GM12878 (cell line): ENCODE results near the gene CCDC39. TPM values are rescaled to one million over a fixed set of nuclear protein-coding genes. Genes with fewer than 3 reads are reported as not detected.

Source experiments
- ATAC-seq: fragments of 200-7000 bp; cut with Tn5 transposase; 3 replicates; pipeline ENCODE4 v1.9.1; 2020; ENCODE audit warnings: mild to moderate bottlenecking, moderate library complexity
- BruUV-seq: library from RNA; stranded (reverse); fragments of 400-500 nt; replicated peaks from 2 replicates; lab custom pipeline; 2021; lab: Mats Ljungman, UMichigan
- CTCF ChIA-PET: fragments of 300-600 bp; sonication (Branson Sonifier 250); formaldehyde crosslinking; extraction: SDS; loops from one replicate; lab custom pipeline; 2021; ENCODE audit warnings: inconsistent platforms; lab: Yijun Ruan, JAX
- POLR2A ChIA-PET: fragments of 350-600 bp; formaldehyde crosslinking; extraction: SDS; loops from one replicate; lab custom pipeline; 2021; ENCODE audit warnings: inconsistent platforms; lab: Charles Lee
- RAD21 ChIA-PET: fragments of 300-600 bp; sonication (Branson Sonifier 250); formaldehyde crosslinking; loops from one replicate; lab custom pipeline; 2023; ENCODE audit warnings: antibody characterized with exemption; ENCODE audit not compliant: unreplicated experiment; lab: Charles Lee
- SMC1A ChIA-PET: fragments of 300-600 bp; sonication (Branson Sonifier 250); formaldehyde crosslinking; loops from one replicate; lab custom pipeline; 2023; ENCODE audit not compliant: unreplicated experiment, uncharacterized antibody; lab: Charles Lee
- DNase-seq: peaks from one replicate; pipeline ENCODE4 v3.0.0-alpha.2; 2011; ENCODE audit warnings: low read depth, low spot score
- FAIRE-seq: peaks from 3 replicates; lab custom pipeline; 2011; peaks lifted over from hg19 to GRCh38; lab: Jason Lieb, UNC
- H2AFZ ChIP-seq: 2 replicates; pipeline ENCODE4 v1.6.0; 2011; ENCODE audit warnings: low read depth, low read length, control low read depth; ENCODE audit not compliant: control insufficient read depth
- H3K27ac ChIP-seq: 2 replicates; pipeline ENCODE4 v1.5.1; 2011; ENCODE audit warnings: control low read depth; ENCODE audit not compliant: control insufficient read depth, insufficient read depth
- H3K27me3 ChIP-seq, 2 experiments: replicated peaks in 1 of 2; 2 replicates each; pipeline versions ENCODE4 v1.6.0 to v1.6.1; 2011; ENCODE audit warnings: low read length in 1 of 2; ENCODE audit not compliant: control insufficient read depth in 2 of 2, insufficient read depth in 2 of 2
- H3K36me3 ChIP-seq, 2 experiments: 2 replicates each; pipeline ENCODE4 v1.5.1; 2011; ENCODE audit warnings: low read length in 1 of 2; ENCODE audit not compliant: control insufficient read depth in 2 of 2, insufficient read depth in 2 of 2
- H3K4me1 ChIP-seq: 2 replicates; pipeline ENCODE4 v1.6.1; 2011; ENCODE audit warnings: mild to moderate bottlenecking, low read length, moderate library complexity, mixed read lengths; ENCODE audit not compliant: control insufficient read depth, insufficient read depth
- H3K4me2 ChIP-seq: 2 replicates; pipeline ENCODE4 v1.6.0; 2011; ENCODE audit warnings: control low read depth; ENCODE audit not compliant: control insufficient read depth, insufficient read depth
- H3K4me3 ChIP-seq: fragments of 200-600 bp; sonication (generic); 2 replicates; pipeline ENCODE4 v1.5.1; 2016
- H3K79me2 ChIP-seq: 2 replicates; pipeline ENCODE4 v1.6.0; 2011; ENCODE audit warnings: low read length; ENCODE audit not compliant: control insufficient read depth, insufficient read depth
- H3K9ac ChIP-seq: 2 replicates; pipeline ENCODE4 v1.8.0; 2011; ENCODE audit warnings: low read length, control low read depth, mixed read lengths; ENCODE audit not compliant: control insufficient read depth, insufficient read depth
- H3K9me3 ChIP-seq: replicated peaks from 3 replicates; pipeline ENCODE4 v1.5.1; 2011; ENCODE audit warnings: mild to moderate bottlenecking, low read length; ENCODE audit not compliant: control insufficient read depth, insufficient read depth
- H4K20me1 ChIP-seq: 2 replicates; pipeline ENCODE4 v1.6.0; 2011; ENCODE audit not compliant: control insufficient read depth, insufficient read depth
- GABPA ChIP-seq: IDR thresholded peaks from 2 replicates; pipeline ENCODE4 v1.6.1; 2014; ENCODE audit warnings: antibody characterized with exemption, low read depth, mild to moderate bottlenecking, inconsistent platforms
- HDAC2 ChIP-seq: fragments of 200-600 bp; sonication (generic); IDR thresholded peaks from 2 replicates; pipeline ENCODE4 v1.6.1; 2017
- IKZF2 ChIP-seq, 2 experiments: fragments of 450-650 bp; IDR thresholded peaks; 2 replicates each; pipeline ENCODE4 v1.6.1; 2017; ENCODE audit warnings: mild to moderate bottlenecking in 2 of 2, moderate library complexity in 2 of 2
- IRF4 ChIP-seq: IDR thresholded peaks from 2 replicates; pipeline ENCODE4 v1.6.1; 2011; ENCODE audit warnings: low read depth, low read length
- JUNB ChIP-seq: IDR thresholded peaks from 2 replicates; pipeline ENCODE4 v1.6.1; 2016; ENCODE audit warnings: antibody characterized with exemption, mild to moderate bottlenecking
- KDM1A ChIP-seq: fragments of 200-600 bp; sonication (generic); IDR thresholded peaks from 2 replicates; pipeline ENCODE4 v1.6.1; 2016; ENCODE audit warnings: borderline replicate concordance
- MTA3 ChIP-seq: IDR thresholded peaks from 2 replicates; pipeline ENCODE4 v1.6.1; 2012; ENCODE audit warnings: low read length, inconsistent platforms, borderline replicate concordance
- MYC ChIP-seq: IDR thresholded peaks from 2 replicates; pipeline ENCODE4 v1.6.1; 2011; ENCODE audit warnings: mild to moderate bottlenecking, low read length, moderate library complexity, inconsistent platforms; ENCODE audit not compliant: insufficient read depth, insufficient replicate concordance, insufficient read length, severe bottlenecking
- PAX8 ChIP-seq: fragments of 450-650 bp; IDR thresholded peaks from 2 replicates; pipeline ENCODE4 v1.6.1; 2017; ENCODE audit warnings: mild to moderate bottlenecking, moderate library complexity
- RCOR1 ChIP-seq: conservative IDR thresholded peaks from 2 replicates; pipeline ENCODE4 v1.6.1; 2012; ENCODE audit warnings: low read depth, low read length, improper control_type of control experiment
- SMAD1 ChIP-seq: fragments of 450-650 bp; IDR thresholded peaks from 2 replicates; pipeline ENCODE4 v1.6.1; 2018; ENCODE audit warnings: mild to moderate bottlenecking, low read depth; ENCODE audit not compliant: partially characterized antibody
- SUPT20H ChIP-seq: IDR thresholded peaks from 2 replicates; pipeline ENCODE4 v1.6.1; 2011; ENCODE audit warnings: low read depth, mild to moderate bottlenecking, low read length, moderate library complexity, borderline replicate concordance; ENCODE audit not compliant: control insufficient read depth
- ZNF217 ChIP-seq: fragments of 450-650 bp; IDR thresholded peaks from 2 replicates; pipeline ENCODE4 v1.6.1; 2017; ENCODE audit warnings: antibody characterized with exemption, mild to moderate bottlenecking
- whole genome bisulfite sequencing: methylation state at CpG from one replicate; pipeline ENCODE4 v1.1.6; 2016; ENCODE audit warnings: low lambda C conversion rate; ENCODE audit not compliant: insufficient replicate concordance, insufficient coverage; ENCODE audit errors: missing lambda C conversion rate; 5-methylcytosine and 5-hydroxymethylcytosine counted together
- in situ Hi-C: fragments of 300-500 bp; cut with MboI; formaldehyde crosslinking; loops from 9 replicates; pipeline ENCODE4 v1.14.3; 2018; ENCODE audit warnings: mixed read lengths
- intact Hi-C: fragments of 100-400 bp; cut with micrococcal nuclease; formaldehyde crosslinking; loops from one replicate; pipeline ENCODE4 v1.14.2; 2022; ENCODE audit not compliant: unreplicated experiment
- polyA plus RNA-seq, 11 experiments: library from polyadenylated mRNA; depleted of rRNA in 4 of 11; unstranded in 6 of 11; stranded (reverse) in 5 of 11; fragments of >200 nt; fragmentation: Nextera tagmentation in 4 of 11; fragmentation: Illumina TruSeq in 1 of 11; extraction: Ambion mirVana in 4 of 11; extraction: Trizol in 1 of 11; gene quantifications; 1 replicate in 1 of 11; 2 replicates in 10 of 11; pipeline versions ENCODE4 v1.2.1 to v1.2.3, GENCODE V29; 2011 to 2016; ENCODE audit warnings: inconsistent platforms in 2 of 11, missing spikeins in 2 of 11, low read depth in 1 of 11
- total RNA-seq, 4 experiments: library from RNA; depleted of rRNA in 3 of 4; stranded (reverse); fragments of >200 nt in 3 of 4; fragmentation: Illumina TruSeq in 1 of 4; extraction: Trizol in 1 of 4; gene quantifications; 2 replicates each; pipeline versions ENCODE4 v1.2.1 to v1.2.3, GENCODE V29; 2013 to 2021
- TF ChIP-seq, protein P1 (sequence below): fragments of 450-650 bp; IDR thresholded peaks from 2 replicates; pipeline ENCODE4 v1.6.1; 2017; ENCODE audit warnings: mild to moderate bottlenecking, moderate library complexity
- TF ChIP-seq, protein P2 (sequence below): fragments of 450-650 bp; IDR thresholded peaks from 2 replicates; pipeline ENCODE4 v1.6.1; 2016; ENCODE audit warnings: mild to moderate bottlenecking
- TF ChIP-seq, protein P3 (sequence below): IDR thresholded peaks from 2 replicates; pipeline ENCODE4 v1.6.1; 2011; ENCODE audit warnings: mild to moderate bottlenecking, low read depth, low read length, moderate library complexity; ENCODE audit not compliant: insufficient replicate concordance
- TF ChIP-seq, protein P4 (sequence below): fragments of 450-650 bp; IDR thresholded peaks from 2 replicates; pipeline ENCODE4 v1.6.1; 2017; ENCODE audit warnings: low read depth, mild to moderate bottlenecking, moderate library complexity

CCDC39 gene
- total and polyA plus RNA-seq, 10 of the 15 experiments (the other 5 are each of a cell fraction or from before 2014, with no cell fraction given) = 0.10 to 0.69 (median 0.31) TPM

DNA sequence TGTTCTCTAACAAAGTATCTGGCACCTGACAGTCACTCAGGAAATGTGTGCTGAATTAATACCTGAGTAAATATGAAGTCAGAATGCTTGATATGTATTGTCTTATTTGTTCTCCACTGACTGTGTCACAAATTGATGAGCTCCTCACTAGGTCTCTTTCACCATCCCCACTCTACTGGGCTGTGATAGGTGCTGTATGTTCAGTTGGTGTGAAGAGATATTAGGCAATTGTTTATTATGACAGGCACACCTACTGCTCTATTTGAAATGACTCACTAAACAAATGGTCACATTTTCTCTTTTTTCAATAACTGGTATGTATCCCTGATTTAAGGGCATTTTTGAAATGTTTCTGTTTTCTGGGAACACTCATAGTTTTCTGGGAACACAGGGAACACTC is 25.2 kb upstream of the CCDC39 start (continued):
- TF ChIP-seq, protein P1, sequence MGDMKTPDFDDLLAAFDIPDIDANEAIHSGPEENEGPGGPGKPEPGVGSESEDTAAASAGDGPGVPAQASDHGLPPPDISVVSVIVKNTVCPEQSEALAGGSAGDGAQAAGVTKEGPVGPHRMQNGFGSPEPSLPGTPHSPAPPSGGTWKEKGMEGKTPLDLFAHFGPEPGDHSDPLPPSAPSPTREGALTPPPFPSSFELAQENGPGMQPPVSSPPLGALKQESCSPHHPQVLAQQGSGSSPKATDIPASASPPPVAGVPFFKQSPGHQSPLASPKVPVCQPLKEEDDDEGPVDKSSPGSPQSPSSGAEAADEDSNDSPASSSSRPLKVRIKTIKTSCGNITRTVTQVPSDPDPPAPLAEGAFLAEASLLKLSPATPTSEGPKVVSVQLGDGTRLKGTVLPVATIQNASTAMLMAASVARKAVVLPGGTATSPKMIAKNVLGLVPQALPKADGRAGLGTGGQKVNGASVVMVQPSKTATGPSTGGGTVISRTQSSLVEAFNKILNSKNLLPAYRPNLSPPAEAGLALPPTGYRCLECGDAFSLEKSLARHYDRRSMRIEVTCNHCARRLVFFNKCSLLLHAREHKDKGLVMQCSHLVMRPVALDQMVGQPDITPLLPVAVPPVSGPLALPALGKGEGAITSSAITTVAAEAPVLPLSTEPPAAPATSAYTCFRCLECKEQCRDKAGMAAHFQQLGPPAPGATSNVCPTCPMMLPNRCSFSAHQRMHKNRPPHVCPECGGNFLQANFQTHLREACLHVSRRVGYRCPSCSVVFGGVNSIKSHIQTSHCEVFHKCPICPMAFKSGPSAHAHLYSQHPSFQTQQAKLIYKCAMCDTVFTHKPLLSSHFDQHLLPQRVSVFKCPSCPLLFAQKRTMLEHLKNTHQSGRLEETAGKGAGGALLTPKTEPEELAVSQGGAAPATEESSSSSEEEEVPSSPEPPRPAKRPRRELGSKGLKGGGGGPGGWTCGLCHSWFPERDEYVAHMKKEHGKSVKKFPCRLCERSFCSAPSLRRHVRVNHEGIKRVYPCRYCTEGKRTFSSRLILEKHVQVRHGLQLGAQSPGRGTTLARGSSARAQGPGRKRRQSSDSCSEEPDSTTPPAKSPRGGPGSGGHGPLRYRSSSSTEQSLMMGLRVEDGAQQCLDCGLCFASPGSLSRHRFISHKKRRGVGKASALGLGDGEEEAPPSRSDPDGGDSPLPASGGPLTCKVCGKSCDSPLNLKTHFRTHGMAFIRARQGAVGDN = no peak
- TF ChIP-seq KDM1A (no peak), IRF4 (no peak)
- TF ChIP-seq, all 136 proteins: peak for 0

DNA sequence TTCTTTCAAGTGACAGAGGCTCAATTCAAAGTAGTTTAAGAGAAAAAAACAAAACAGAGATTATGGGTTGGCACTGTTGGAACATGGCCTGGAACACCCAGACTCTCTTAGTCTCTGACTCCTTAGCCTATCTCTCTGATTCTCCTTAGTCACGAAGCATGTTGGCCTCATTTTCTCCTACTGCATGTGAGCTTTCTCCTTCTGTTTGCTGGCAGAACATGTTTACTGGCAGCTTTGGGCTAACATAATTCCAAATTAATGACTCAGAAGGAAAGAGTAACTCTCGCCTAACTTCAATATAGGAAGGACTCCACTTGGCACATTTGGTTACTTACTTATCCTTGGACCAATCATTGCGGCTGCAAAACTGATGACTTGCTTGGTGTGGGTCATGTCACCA is 21.7 kb upstream of the CCDC39 start:
- no peaks in the 10 kb centered on the region for H3K27me3 ChIP-seq
- RAD21 ChIA-PET = no interaction called here
- TF ChIP-seq HDAC2 (no peak), PAX8 (no peak), MYC (no peak), JUNB (no peak), GABPA (no peak), SMAD1 (no peak), MTA3 (no peak), SUPT20H (no peak), RCOR1 (no peak), IKZF2 (IDR thresholded peaks at IDR 0.05) (no peak), ZNF217 (no peak)
- TF ChIP-seq, protein P2, sequence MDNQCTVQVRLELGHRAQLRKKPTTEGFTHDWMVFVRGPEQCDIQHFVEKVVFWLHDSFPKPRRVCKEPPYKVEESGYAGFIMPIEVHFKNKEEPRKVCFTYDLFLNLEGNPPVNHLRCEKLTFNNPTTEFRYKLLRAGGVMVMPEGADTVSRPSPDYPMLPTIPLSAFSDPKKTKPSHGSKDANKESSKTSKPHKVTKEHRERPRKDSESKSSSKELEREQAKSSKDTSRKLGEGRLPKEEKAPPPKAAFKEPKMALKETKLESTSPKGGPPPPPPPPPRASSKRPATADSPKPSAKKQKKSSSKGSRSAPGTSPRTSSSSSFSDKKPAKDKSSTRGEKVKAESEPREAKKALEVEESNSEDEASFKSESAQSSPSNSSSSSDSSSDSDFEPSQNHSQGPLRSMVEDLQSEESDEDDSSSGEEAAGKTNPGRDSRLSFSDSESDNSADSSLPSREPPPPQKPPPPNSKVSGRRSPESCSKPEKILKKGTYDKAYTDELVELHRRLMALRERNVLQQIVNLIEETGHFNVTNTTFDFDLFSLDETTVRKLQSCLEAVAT = no peak
- TF ChIP-seq, protein P3, sequence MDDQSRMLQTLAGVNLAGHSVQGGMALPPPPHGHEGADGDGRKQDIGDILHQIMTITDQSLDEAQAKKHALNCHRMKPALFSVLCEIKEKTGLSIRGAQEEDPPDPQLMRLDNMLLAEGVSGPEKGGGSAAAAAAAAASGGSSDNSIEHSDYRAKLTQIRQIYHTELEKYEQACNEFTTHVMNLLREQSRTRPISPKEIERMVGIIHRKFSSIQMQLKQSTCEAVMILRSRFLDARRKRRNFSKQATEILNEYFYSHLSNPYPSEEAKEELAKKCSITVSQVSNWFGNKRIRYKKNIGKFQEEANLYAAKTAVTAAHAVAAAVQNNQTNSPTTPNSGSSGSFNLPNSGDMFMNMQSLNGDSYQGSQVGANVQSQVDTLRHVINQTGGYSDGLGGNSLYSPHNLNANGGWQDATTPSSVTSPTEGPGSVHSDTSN = no peak
- TF ChIP-seq, protein P4, sequence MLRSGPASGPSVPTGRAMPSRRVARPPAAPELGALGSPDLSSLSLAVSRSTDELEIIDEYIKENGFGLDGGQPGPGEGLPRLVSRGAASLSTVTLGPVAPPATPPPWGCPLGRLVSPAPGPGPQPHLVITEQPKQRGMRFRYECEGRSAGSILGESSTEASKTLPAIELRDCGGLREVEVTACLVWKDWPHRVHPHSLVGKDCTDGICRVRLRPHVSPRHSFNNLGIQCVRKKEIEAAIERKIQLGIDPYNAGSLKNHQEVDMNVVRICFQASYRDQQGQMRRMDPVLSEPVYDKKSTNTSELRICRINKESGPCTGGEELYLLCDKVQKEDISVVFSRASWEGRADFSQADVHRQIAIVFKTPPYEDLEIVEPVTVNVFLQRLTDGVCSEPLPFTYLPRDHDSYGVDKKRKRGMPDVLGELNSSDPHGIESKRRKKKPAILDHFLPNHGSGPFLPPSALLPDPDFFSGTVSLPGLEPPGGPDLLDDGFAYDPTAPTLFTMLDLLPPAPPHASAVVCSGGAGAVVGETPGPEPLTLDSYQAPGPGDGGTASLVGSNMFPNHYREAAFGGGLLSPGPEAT = no peak

More for the DNA sequence above, 21.7 kb upstream of the CCDC39 start:
- FAIRE-seq = no peak
- Histone ChIP-seq H2AFZ (no peak overlapping the region), H4K20me1 (no peaks in the 10 kb centered on the region), H3K9me3 (no peaks in the 10 kb centered on the region), H3K36me3 (no peaks in the 10 kb centered on the region), H3K9ac (no peak overlapping the region), H3K79me2 (no peaks in the 10 kb centered on the region), H3K27ac (no peak overlapping the region), H3K4me1 (no peaks in the 10 kb centered on the region), H3K4me3 (no peak overlapping the region), H3K4me2 (no peak overlapping the region)
- SMC1A ChIA-PET = no interaction called here
- intact Hi-C loops = no loop called here
- no TSS peak for BruUV-seq
- in situ Hi-C loops = no loop called here
- DNase-seq = no peak
- CTCF ChIA-PET = no interaction called here
- ATAC-seq = no peak
- POLR2A ChIA-PET = no interaction called here
- 12% methylated on average over 3 of the region's 3 CpGs for WGBS
